ENCODE results near the gene IKZF1.

- TF ChIP-seq CTCF (IDR thresholded peaks at IDR 0.05) = no peak
- TF ChIP-seq POLR2A (IDR thresholded peaks at IDR 0.05) = no peak
- TF ChIP-seq EP300 (IDR thresholded peaks at IDR 0.05) = no peak
Measured at GRCh38 chr7:50353894-50354595, 49.5 kb downstream of the IKZF1 start.
